Kidney epithelial cell (primary cell): ENCODE measurements around the gene CXCL8. TPM values are rescaled to one million over a fixed set of nuclear protein-coding genes. Genes with fewer than 3 reads are reported as not detected.
"Not testable (repeated sequence)": the region's sequence is repeated elsewhere in the genome, so short reads cannot be mapped to it uniquely, and the experiment has no call there.

Experiments
- DNase-seq: peaks from one replicate; pipeline ENCODE4 v3.0.0-alpha.2; 2010; ENCODE audit warnings: low read depth
- H3K27me3 ChIP-seq: 2 replicates; pipeline ENCODE4 v1.6.0; 2011; ENCODE audit warnings: low read length; ENCODE audit not compliant: control insufficient read depth, insufficient read depth
- H3K36me3 ChIP-seq: 2 replicates; pipeline ENCODE4 v1.5.1; 2011; ENCODE audit warnings: low read length; ENCODE audit not compliant: control insufficient read depth, insufficient read depth
- H3K4me3 ChIP-seq: 2 replicates; pipeline ENCODE4 v1.5.1; 2011; ENCODE audit warnings: low read depth, mild to moderate bottlenecking, control low read depth, low read length
- CTCF ChIP-seq: IDR thresholded peaks from 2 replicates; pipeline ENCODE4 v1.5.1; 2011; ENCODE audit warnings: mild to moderate bottlenecking, moderate library complexity, low read length, control low read depth, inconsistent platforms; ENCODE audit not compliant: insufficient read depth, poor library complexity, severe bottlenecking
- total RNA-seq: library from RNA; depleted of rRNA; stranded (reverse); fragments of >200 nt; gene quantifications from 2 replicates; pipeline ENCODE4 v1.2.3, GENCODE V29; 2015

Gene CXCL8
- total RNA-seq, 1 donor from 2014 or later, result 76.9 TPM

DNA sequence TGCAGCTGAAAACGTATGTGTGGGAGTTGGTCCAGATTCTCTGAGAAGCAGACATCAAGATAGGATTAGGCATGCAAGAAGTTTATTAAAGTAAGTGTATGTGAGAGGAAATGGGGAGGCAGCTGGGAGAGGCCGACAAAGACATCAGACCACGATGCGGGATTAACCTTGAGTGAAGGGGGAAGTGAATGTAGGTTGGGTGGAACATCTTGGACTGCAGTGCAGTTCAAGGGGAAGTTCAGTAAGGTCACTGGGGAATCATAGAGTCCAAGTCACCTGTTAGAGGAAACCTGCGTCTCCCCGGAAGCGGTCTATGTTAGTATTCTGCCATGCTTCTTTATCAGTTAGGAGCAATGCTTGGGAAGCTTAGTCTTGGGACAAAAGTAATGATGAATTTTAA is 22.0 kb downstream of the CXCL8 start:
- H3K27me3 ChIP-seq, result no peaks in the 10 kb centered on the region
- H3K36me3 ChIP-seq, result no peaks in the 10 kb centered on the region
- no peak overlapping the region for H3K4me3 ChIP-seq
- no peak for DNase-seq
- TF ChIP-seq CTCF, result no peak

- no peak for DNase-seq
- Histone ChIP-seq H3K4me3 (no peak overlapping the region), H3K36me3 (no peaks in the 10 kb centered on the region), H3K27me3 (no peaks in the 10 kb centered on the region)
- TF ChIP-seq CTCF, result no peak
These were observed 23.5 kb downstream of the CXCL8 start for GRCh38 chr4:73763877-73764276.

GRCh38 chr4:73764513-73764912 is 24.1 kb downstream of the CXCL8 start:
- no peaks in the 10 kb centered on the region for H3K36me3 ChIP-seq
- no peak for TF ChIP-seq CTCF
- H3K4me3 ChIP-seq, result no peak overlapping the region
- no peaks in the 10 kb centered on the region for H3K27me3 ChIP-seq
- DNase-seq, result no peak

- DNase-seq, result no peak
- Histone ChIP-seq H3K36me3 (no peaks in the 10 kb centered on the region), H3K4me3 (no peak overlapping the region), H3K27me3 (no peaks in the 10 kb centered on the region)
- TF ChIP-seq CTCF, result no peak
These were observed 24.9 kb downstream of the CXCL8 start for GRCh38 chr4:73765296-73765695.

- DNase-seq, result no peak
- Histone ChIP-seq H3K36me3 (no peaks in the 10 kb centered on the region), H3K27me3 (no peaks in the 10 kb centered on the region), H3K4me3 (no peak overlapping the region)
- no peak for TF ChIP-seq CTCF
These were observed 30.5 kb downstream of the CXCL8 start for GRCh38 chr4:73770917-73771316.

DNA sequence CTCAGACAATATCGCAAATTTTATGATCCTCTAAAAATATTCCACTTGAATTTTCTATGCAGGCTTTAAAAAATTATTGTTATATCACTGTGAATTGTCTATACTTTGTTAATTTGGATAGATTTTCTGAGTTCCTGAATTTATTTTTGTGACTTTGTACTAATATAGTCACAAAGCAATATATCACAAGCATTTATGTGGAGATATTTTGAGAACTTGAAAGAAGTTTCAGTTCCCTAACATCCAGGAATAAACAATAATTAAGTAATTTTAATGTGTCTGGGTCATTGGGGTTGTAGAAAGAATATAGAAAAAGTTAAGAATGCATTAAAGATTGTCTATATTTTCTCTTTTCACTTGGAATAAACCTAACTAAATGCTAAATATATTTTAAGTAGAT is 32.0 kb downstream of the CXCL8 start:
- TF ChIP-seq CTCF, result no peak
- no peak for DNase-seq
- no peaks in the 10 kb centered on the region for H3K27me3 ChIP-seq
- H3K36me3 ChIP-seq, result no peaks in the 10 kb centered on the region
- H3K4me3 ChIP-seq, result no peak overlapping the region

GRCh38 chr4:73774406-73774805 is 34.0 kb downstream of the CXCL8 start:
- not testable (repeated sequence) for DNase-seq, H3K4me3 ChIP-seq, H3K27me3 ChIP-seq, H3K36me3 ChIP-seq
